HG03280 (cell line): Measurements from ENCODE around the gene KIFC1.

Experiments
- ATAC-seq: cut with Tn5 transposase; IDR thresholded peaks from one replicate; pipeline ENCODE4 v1.9.1; 2021; ENCODE audit warnings: mild to moderate bottlenecking, moderate library complexity; ENCODE audit not compliant: unreplicated experiment

The KIFC1 gene

GRCh38 chr6:33424855-33425667, 33.4 kb downstream of the KIFC1 start:
- no peak for ATAC-seq

GRCh38 chr6:33425668-33426577, 34.3 kb downstream of the KIFC1 start:
- ATAC-seq: peak; percentile 49

DNA sequence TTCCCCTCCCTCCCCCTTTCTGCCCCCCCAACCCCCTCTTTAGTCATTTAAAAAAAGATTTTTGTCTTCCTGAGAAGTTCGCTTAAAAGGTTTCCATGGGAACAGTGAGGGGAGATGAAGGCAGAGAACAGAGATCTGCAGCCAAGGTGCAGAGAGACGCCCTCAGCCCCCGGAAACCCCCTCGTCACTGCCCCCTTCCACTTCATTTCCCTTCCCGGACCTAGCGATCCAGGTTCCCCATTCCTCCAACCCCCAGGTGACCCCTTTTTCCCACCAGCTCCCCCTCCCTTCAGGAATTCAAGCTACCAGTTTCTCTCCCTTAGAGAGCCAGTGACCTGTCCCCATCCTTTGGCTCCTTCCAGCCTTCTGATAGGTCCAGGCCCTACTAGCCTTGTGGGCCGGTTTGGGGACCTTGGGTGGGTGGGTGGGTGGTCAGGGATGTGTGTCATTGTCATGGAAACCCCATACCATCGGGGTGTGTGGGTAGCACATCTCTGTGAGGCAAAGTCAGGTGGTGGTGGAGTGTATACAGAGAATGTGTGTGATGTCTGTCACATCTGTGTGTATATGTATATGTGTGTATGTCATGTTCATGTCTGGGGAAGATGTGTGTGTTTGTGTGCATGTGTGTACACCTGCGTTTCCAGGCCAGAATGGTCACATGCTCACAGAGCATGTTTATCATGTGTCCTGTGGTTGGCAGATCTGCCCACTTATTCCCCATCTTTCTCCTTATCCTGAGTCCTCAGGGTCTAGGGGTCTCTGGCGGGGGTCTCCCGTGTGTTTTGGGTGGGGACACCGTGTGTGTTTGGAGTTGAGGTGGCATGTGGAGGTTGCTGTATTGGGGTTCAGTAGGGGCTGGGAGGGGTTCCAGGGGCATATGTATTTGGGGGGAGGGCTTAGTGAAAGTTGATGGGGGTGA, 35.2 kb downstream of the KIFC1 start:
- no peak for ATAC-seq

GRCh38 chr6:33427585-33428223, 36.1 kb downstream of the KIFC1 start:
- no peak for ATAC-seq

DNA sequence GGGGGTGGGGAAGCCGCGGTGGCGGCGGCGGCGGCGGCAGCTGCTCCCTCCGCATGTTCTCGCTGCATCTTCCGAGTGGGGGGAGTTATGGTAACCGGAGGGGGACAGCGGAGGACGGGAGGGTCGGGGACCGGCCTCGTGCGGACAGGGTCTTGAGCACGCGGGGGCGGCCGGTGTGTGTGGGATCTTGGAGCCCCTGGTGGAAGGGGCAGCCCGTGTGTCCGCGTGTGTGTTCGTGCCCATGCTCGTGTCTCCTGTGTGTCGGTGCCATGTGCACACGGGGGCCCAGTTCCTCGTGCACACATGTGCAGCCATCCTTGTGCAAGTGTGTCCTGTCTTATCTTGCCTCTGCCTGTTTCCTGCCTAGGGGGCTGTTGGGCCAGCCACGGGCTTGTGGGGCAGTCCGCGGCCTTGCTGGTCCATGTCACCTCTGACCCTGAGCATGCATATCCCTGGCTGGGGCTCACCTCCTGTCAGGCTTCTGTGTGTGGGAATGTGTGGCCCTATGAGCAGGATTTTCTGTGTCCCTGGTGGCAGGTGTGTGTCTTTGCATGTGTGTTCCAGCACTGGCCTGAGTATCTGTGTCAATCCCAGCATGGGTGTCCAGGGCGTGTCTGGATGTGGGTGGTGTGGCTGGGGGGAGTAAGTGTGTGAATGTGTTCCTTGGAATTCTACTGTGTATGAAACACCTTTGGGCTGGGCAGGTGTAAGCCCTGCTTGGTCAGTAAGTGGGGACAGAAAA, 36.8 kb downstream of the KIFC1 start:
- no peak for ATAC-seq

DNA sequence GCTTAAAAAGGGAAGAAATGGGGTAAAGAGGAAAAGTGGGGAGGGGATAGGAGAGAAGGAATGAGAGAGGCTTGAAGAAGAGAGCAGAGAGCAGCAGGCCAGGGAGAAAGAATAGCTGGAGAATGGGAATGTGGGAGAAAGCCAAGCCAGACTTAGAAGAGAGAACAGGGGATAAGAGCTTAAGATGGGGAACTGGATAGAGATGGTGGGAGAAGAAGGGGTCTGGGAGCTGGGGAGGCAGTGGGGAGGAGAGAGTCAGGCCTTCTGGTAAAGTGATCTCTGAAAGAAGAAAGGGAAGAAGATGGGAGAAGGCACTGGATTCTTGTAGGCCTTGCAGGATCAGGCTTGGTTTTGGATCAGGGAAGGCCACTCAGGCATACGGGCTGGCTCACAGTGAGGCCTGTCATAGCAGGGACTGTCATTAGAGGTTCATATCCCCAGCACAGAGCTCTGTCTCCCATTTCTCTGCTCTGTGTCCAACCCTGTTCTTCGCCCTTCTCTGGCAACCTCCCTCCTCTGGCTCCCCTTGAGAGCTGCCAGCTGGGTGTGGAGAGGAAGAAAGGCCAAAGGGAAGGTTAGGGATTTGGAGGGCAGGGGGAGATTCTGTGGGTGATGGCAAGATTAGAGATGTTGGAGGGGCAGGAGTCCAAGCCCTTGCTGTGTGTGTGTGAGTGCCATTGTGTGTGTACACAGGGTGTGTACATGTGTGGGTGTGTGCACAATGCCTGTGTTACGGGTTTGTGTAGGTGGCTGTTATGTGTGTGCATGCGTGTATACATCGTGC, 37.5 kb downstream of the KIFC1 start:
- no peak for ATAC-seq

DNA sequence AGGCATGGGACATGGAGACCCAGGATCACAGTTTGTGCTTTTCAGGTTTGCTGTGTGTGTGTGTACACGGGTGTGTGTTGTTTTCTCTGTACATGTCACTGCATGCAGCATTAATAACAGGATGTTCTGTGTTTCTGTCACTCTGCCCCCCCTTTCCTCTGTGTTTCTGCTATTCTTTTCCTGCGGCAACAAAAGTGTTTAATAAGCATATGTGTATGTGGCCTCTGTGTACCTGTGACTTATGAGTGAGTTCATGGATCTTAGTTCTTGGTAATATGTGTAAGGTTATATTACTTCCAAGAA, 38.1 kb downstream of the KIFC1 start:
- ATAC-seq: no peak

- ATAC-seq: no peak
Measured at GRCh38 chr6:33430334-33430733, 38.7 kb downstream of the KIFC1 start.

DNA sequence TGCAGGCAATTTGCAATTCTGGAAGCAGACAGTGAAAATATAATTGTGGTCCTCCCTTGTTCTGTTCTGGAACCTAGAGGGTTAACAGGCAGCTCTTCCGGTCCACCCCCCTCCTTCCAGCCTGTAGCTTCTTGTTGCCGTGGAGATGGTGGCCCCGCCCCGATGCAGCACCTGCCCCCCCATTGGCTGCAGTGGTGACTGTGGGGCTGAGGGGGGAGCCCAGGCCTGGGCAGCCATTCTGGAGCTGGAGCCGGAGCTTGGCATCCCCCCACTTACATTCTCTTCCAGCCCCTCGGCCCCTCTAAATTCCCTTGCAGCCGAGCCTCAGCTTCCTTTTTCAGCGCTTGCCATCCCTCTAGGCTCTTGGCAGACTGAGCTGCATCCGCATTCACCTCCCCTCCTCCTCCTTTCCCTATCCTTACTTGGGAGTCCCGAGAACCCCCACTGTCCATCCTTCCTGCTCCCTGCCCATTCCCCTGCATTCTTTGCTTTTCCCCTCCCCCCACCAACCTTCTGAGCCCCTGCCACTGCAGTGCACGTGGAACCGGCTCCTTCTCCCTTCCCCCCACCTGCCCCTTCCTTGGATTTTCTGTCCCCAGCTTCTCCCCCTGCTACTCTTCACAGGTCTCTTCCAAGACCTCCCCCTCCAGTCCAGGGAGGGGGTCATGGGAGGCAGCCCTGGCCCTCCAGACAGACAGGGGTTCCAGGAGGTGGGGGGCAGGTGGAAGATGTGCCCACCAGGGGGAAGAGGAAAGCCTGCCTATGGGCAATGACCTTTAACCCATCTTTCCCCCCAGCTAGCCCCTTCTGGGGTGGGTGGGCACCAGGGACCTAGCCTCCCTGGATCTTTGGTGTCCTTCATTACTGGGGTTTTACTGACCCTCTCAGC, 39.6 kb downstream of the KIFC1 start:
- ATAC-seq: no peak

DNA sequence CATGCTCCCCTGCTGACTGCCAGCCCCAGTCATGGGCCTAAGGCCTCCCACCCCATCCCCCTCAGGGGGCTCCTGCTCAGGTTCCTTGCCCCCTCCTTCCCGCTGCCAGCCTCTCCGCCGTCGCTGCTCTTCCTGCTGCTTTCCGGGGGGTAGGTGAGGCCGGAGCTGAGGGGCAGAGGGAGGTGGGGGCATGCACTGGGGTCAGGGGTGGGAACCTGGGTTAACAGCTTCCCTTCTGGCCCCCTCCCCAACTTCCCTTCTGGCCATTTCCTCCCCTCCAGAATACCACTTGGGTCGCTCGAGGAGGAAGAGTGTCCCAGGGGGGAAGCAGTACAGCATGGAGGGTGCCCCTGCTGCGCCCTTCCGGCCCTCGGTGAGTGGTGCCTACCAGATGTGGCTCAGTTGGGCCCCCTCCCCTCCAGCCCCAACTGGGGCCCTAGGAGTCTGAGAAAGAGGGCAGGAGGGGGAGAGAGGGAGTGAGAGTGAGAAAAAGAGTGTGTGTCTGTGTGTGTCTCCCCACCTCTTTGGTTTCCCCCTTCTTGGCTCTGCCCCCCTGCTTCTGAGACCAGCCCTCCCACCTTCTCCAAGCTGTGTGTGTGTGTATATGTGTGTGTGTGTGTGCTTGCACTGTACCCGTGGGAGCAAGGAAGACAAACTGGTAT, 40.4 kb downstream of the KIFC1 start:
- no peak for ATAC-seq

DNA sequence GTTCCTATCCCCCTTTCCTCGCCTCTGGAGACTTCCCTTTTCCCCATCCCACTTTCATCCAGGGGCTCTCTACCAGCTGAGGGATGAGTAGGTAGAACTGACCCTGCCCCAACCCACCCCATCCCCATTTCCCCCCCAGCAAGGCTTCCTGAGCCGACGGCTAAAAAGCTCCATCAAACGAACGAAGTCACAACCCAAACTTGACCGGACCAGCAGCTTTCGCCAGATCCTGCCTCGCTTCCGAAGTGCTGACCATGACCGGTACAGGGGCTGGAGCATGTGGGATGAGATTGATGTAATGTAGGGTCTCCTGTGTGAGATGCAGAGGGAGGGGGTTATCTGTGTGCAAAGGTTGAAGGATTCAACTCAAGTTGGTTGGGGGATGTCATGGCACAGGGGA, 40.9 kb downstream of the KIFC1 start:
- no peak for ATAC-seq

- no peak for ATAC-seq
Measured at GRCh38 chr6:33433001-33433543, 41.4 kb downstream of the KIFC1 start.

GRCh38 chr6:33433544-33434191, 42.0 kb downstream of the KIFC1 start:
- no peak for ATAC-seq

GRCh38 chr6:33434961-33435360, 43.3 kb downstream of the KIFC1 start:
- ATAC-seq: no peak

- ATAC-seq: no peak
Measured at GRCh38 chr6:33437666-33438065, 46.0 kb downstream of the KIFC1 start.

DNA sequence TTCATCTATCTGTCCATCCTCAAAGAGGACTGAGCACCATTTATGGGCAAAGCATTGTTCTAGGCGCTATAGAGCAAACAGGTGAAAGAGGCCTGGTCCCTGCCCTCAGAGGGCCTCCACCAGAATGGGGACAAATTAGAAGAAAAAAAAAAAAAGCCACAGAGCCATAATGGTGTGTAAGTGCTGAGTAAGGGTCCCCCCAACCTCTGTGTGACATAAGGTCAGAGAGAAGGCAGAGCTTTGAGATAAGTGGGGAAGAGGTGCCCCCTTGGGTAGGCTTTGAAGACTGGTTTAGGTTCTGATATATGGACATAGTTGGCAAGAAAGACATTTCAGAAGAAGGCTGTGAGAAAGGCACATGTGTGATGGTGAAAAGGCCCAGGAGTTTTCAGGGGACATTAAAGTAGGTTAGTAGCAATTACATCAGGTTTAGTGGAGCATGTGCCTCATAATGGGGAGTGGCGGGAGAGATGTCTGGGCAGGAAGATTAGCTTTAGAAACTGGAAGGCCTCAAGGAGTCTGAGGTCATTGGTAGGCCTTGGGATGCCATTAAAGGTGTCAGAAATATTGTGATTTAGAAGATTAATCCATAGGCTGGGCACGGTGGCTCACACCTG, 47.5 kb downstream of the KIFC1 start:
- no peak for ATAC-seq
